Fibroblast of villous mesenchyme (primary cell): ENCODE data around the gene CYB561A3. TPM values are rescaled to one million over a fixed set of nuclear protein-coding genes. Genes with fewer than 3 reads are reported as not detected.

Experiments used
- DNase-seq: peaks from one replicate; pipeline ENCODE4 v3.0.0-alpha.2; 2010; ENCODE audit warnings: low read depth
- H3K4me3 ChIP-seq: 2 replicates; pipeline ENCODE4 v1.5.1; 2011; ENCODE audit warnings: low read depth, mild to moderate bottlenecking, low read length
- CTCF ChIP-seq: IDR thresholded peaks from 2 replicates; pipeline ENCODE4 v1.5.1; 2012; ENCODE audit warnings: low read depth, mild to moderate bottlenecking, low read length; ENCODE audit not compliant: insufficient read depth
- total RNA-seq: library from RNA; depleted of rRNA; stranded (reverse); fragments of >200 nt; gene quantifications from 2 replicates; pipeline ENCODE4 v1.2.3, GENCODE V29; 2012

Gene CYB561A3
- total RNA-seq, 1 donor: 144 TPM

DNA sequence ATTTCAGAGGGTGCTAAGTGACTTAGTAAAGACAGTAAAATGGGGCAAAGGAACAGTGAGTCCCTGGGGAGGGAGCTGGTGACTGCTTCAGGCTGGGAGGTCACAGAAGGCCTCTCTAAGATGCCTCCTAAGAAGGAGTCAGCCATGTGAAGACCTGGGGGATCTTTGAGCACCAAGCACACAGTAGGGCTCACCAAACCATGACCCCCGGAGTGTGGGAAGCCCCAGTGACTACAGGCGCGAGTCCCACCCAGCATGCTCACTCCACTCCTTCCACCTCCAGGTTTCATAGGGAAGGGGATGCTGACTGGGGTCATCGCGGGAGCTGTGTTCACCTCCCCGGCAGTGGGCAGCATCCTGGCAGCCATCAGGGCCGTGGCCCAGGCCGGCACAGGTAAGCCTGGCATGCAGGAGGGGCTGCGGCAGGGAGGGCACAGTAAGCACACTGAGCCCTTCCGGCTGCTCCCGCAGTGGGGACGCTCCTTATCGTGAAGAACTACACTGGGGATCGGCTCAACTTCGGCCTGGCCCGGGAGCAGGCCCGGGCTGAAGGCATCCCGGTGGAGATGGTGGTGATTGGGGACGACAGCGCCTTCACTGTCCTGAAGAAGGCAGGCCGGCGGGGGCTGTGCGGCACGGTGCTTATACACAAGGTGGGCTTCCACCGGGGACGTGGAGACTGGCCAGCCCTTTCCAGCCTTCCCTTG, 22.7 kb downstream of the CYB561A3 start:
- TF ChIP-seq CTCF: no peak
- no peak for DNase-seq
- H3K4me3 ChIP-seq: no peak overlapping the region

GRCh38 chr11:61337706-61338470, 23.8 kb downstream of the CYB561A3 start:
- DNase-seq: no peak
- no peak overlapping the region for H3K4me3 ChIP-seq
- no peak for TF ChIP-seq CTCF

GRCh38 chr11:61336171-61336935, 25.3 kb downstream of the CYB561A3 start:
- DNase-seq: peak; percentile 75
- no peak overlapping the region for H3K4me3 ChIP-seq
- TF ChIP-seq CTCF: peak; percentile 98

GRCh38 chr11:61335355-61335710, 26.3 kb downstream of the CYB561A3 start:
- no peak for DNase-seq
- no peak for TF ChIP-seq CTCF
- no peak overlapping the region for H3K4me3 ChIP-seq

DNA sequence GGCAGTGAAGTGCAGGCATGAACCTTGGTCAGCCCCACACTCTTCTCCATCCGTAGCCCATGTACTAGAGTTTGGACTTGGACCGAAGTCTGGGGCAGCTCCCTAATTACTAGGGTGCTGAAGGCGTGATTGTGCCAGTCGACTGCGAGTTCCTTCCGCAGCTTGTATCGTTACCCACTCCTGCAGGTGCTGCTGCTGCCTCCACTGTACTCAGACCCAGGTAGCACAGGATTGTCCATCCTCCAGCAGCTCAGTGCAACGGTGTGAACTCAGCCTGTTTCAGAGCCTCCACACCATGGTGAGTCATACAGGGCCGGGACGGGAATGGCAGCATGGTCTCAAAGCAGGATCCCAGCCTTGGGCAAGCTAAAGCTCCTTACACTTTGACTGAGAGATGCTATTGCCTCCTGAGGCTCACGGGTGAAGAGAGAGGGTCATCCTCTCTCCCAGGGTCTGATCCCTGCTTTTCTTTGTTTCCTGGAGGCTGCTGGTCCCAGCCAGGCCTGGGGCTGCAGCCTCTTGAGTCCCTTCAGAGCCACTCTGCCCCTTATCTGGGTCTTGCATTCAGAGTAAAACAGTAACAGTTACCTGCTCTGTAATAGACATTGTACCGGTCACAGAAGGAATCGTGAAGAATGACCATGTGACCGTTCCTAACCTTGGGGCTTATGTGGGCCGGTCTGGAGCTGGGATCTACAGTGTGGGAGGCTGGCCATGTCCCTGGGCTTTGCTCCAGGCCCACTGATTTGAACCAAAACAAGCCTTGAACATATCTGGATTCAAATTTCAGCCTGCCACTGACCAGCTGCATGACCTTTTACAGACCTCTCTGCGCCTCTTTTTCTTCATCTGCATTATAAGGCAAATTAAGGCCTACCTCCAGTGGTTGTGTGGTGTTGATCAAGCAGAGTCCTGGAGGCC, 27.0 kb downstream of the CYB561A3 start:
- DNase-seq: peak; percentile 51
- H3K4me3 ChIP-seq: no peak overlapping the region
- no peak for TF ChIP-seq CTCF
